Liver (tissue), 9 donors: Measurements from ENCODE around the gene TBC1D7. TPM values are rescaled to one million over a fixed set of nuclear protein-coding genes. Genes with fewer than 3 reads are reported as not detected.

Source experiments
- DNase-seq: peaks from one replicate; pipeline ENCODE4 v3.0.0-alpha.2; 2017; ENCODE audit warnings: low spot score
- H3K27ac ChIP-seq, 2 donors: one replicate each; pipeline ENCODE4 v1.7.0; 2013; ENCODE audit warnings: inconsistent platforms in 2 of 2, low read length in 2 of 2, control low read depth in 1 of 2, low read depth in 1 of 2, mild to moderate bottlenecking in 1 of 2
- H3K27me3 ChIP-seq, 4 donors: one replicate each; pipeline versions ENCODE4 v1.6.1 to v1.7.0; 2013; ENCODE audit warnings: low read length in 3 of 4, inconsistent platforms in 1 of 4, mild to moderate bottlenecking in 1 of 4, moderate library complexity in 1 of 4; ENCODE audit not compliant: control insufficient read depth in 4 of 4, insufficient read depth in 4 of 4
- H3K36me3 ChIP-seq, 4 donors: one replicate each; pipeline versions ENCODE4 v1.6.1 to v1.7.0; 2013; ENCODE audit warnings: low read length in 3 of 4, mild to moderate bottlenecking in 3 of 4, low read depth in 1 of 4, moderate library complexity in 1 of 4; ENCODE audit not compliant: control insufficient read depth in 4 of 4, insufficient read depth in 3 of 4
- H3K4me1 ChIP-seq, 4 donors: one replicate each; pipeline versions ENCODE4 v1.6.1 to v1.7.0; 2013; ENCODE audit warnings: low read length in 3 of 4, mild to moderate bottlenecking in 3 of 4, moderate library complexity in 1 of 4; ENCODE audit not compliant: control insufficient read depth in 4 of 4, insufficient read depth in 4 of 4
- H3K4me3 ChIP-seq, 3 donors: one replicate each; pipeline versions ENCODE4 v1.6.1 to v1.7.0; 2013; ENCODE audit warnings: low read length in 3 of 3, control low read depth in 1 of 3, low read depth in 1 of 3, mild to moderate bottlenecking in 1 of 3
- H3K9ac ChIP-seq, 2 donors: one replicate each; pipeline ENCODE4 v1.7.0; 2013; ENCODE audit warnings: low read length in 2 of 2, mild to moderate bottlenecking in 2 of 2, moderate library complexity in 2 of 2, control low read depth in 1 of 2, low read depth in 1 of 2
- H3K9me3 ChIP-seq, 4 donors: one replicate each; pipeline versions ENCODE4 v1.6.1 to v1.7.0; 2013; ENCODE audit warnings: low read length in 3 of 4; ENCODE audit not compliant: control insufficient read depth in 4 of 4
- ATF3 ChIP-seq: IDR thresholded peaks from 2 replicates; pipeline ENCODE4 v1.6.1; 2016; ENCODE audit warnings: antibody characterized with exemption
- CTCF ChIP-seq: fragments of 150-350 bp; IDR thresholded peaks from 2 replicates; pipeline ENCODE4 v1.5.1; 2017; ENCODE audit warnings: improper control_type of control experiment, low read depth, low read length; ENCODE audit not compliant: missing input control
- EGR1 ChIP-seq, 2 donors: IDR thresholded peaks; 2 replicates each; pipeline ENCODE4 v1.6.1; 2016 to 2018; ENCODE audit warnings: antibody characterized with exemption in 2 of 2, low read depth in 2 of 2
- FOXA1 ChIP-seq: IDR thresholded peaks from 2 replicates; pipeline ENCODE4 v1.6.1; 2016; ENCODE audit warnings: antibody characterized with exemption
- FOXA2 ChIP-seq: IDR thresholded peaks from 2 replicates; pipeline ENCODE4 v1.6.1; 2016; ENCODE audit warnings: antibody characterized with exemption
- GABPA ChIP-seq, 2 donors: IDR thresholded peaks in 1 of 2; conservative IDR thresholded peaks in 1 of 2; 2 replicates each; pipeline ENCODE4 v1.6.1; 2016; ENCODE audit warnings: antibody characterized with exemption in 2 of 2, mild to moderate bottlenecking in 1 of 2, moderate library complexity in 1 of 2
- HNF4A ChIP-seq, 2 donors: conservative IDR thresholded peaks; 2 replicates each; pipeline ENCODE4 v1.6.1; 2016; ENCODE audit warnings: antibody characterized with exemption in 2 of 2, mild to moderate bottlenecking in 2 of 2
- HNF4G ChIP-seq: IDR thresholded peaks from 2 replicates; pipeline ENCODE4 v1.6.1; 2016; ENCODE audit warnings: antibody characterized with exemption
- JUND ChIP-seq, 2 donors: IDR thresholded peaks; 2 replicates each; pipeline ENCODE4 v1.6.1; 2016; ENCODE audit warnings: antibody characterized with exemption in 2 of 2
- MAX ChIP-seq: IDR thresholded peaks from 2 replicates; pipeline ENCODE4 v1.6.1; 2016; ENCODE audit warnings: antibody characterized with exemption
- NR2F2 ChIP-seq: IDR thresholded peaks from 2 replicates; pipeline ENCODE4 v1.6.1; 2016; ENCODE audit warnings: antibody characterized with exemption
- RAD21 ChIP-seq, 2 donors: IDR thresholded peaks; 2 replicates each; pipeline ENCODE4 v1.6.1; 2016; ENCODE audit warnings: antibody characterized with exemption in 2 of 2, mild to moderate bottlenecking in 2 of 2
- REST ChIP-seq: IDR thresholded peaks from 2 replicates; pipeline ENCODE4 v1.6.1; 2016; ENCODE audit warnings: antibody characterized with exemption, mild to moderate bottlenecking
- RXRA ChIP-seq, 2 donors: IDR thresholded peaks; 2 replicates each; pipeline ENCODE4 v1.6.1; 2017 to 2018; ENCODE audit warnings: antibody characterized with exemption in 2 of 2, mild to moderate bottlenecking in 1 of 2
- SP1 ChIP-seq: IDR thresholded peaks from 2 replicates; pipeline ENCODE4 v1.6.1; 2018; ENCODE audit warnings: antibody characterized with exemption, mild to moderate bottlenecking
- TAF1 ChIP-seq: conservative IDR thresholded peaks from 2 replicates; pipeline ENCODE4 v1.6.1; 2016; ENCODE audit warnings: antibody characterized with exemption, mild to moderate bottlenecking
- YY1 ChIP-seq: IDR thresholded peaks from 2 replicates; pipeline ENCODE4 v1.6.1; 2016; ENCODE audit warnings: antibody characterized with exemption, mild to moderate bottlenecking
- ZBTB33 ChIP-seq: IDR thresholded peaks from 2 replicates; pipeline ENCODE4 v1.6.1; 2016; ENCODE audit warnings: antibody characterized with exemption
- WGBS: extraction: QIAGEN DNeasy Blood & Tissue Kit; methylation state at CpG from one replicate; pipeline ENCODE4 v1.1.7; 2013; 5-methylcytosine and 5-hydroxymethylcytosine counted together
- polyA plus RNA-seq, 2 donors: library from polyadenylated mRNA; stranded (reverse) in 1 of 2; unstranded in 1 of 2; fragments of 200-250 nt in 1 of 2; fragments of >200 nt in 1 of 2; fragmentation: Nextera tagmentation in 1 of 2; extraction: Ambion mirVana in 1 of 2; gene quantifications; one replicate each; pipeline versions ENCODE4 v1.2.1 to v1.2.3, GENCODE V29; 2013 to 2015
- total RNA-seq, 2 donors: library from RNA; depleted of rRNA; stranded (reverse); fragments of >200 nt; gene quantifications; one replicate each; pipeline ENCODE4 v1.2.3, GENCODE V29; 2014
- donor health status: healthy.
- donor health status: healthy.
- donor health status: healthy.
- donor health status: healthy.
- donor health status: healthy.

The TBC1D7 gene
- total and polyA plus RNA-seq, 4 donors: 9.6 to 18.8 (median 10.6) TPM

- Histone ChIP-seq H3K4me3 (no peak overlapping the region), H3K27me3 (no peaks in the 10 kb centered on the region), H3K9me3 (no peaks in the 10 kb centered on the region), H3K9ac (no peak overlapping the region), H3K27ac (no peak overlapping the region), H3K36me3 (no peaks in the 10 kb centered on the region), H3K4me1 (no peaks in the 10 kb centered on the region)
- TF ChIP-seq FOXA1 (no peak), ATF3 (no peak), HNF4G (no peak), FOXA2 (no peak), RAD21 (IDR thresholded peaks at IDR 0.05) (no peak), YY1 (no peak), RXRA (IDR thresholded peaks at IDR 0.05) (no peak), TAF1 (no peak), SP1 (no peak), ZBTB33 (no peak), REST (no peak), CTCF (no peak)
- 95% methylated on average over 5 of the region's 5 CpGs for WGBS
- no peak for DNase-seq
These were observed 17.9 kb upstream of the TBC1D7 start for GRCh38 chr6:13346245-13346644.

GRCh38 chr6:13342414-13343019 is 14.2 kb upstream of the TBC1D7 start:
- H3K36me3 ChIP-seq: no peaks in the 10 kb centered on the region
- no peak overlapping the region for H3K9ac ChIP-seq
- no peak overlapping the region for H3K4me3 ChIP-seq
- no peak for DNase-seq
- H3K4me1 ChIP-seq: no peaks in the 10 kb centered on the region
- no peaks in the 10 kb centered on the region for H3K9me3 ChIP-seq
- H3K27ac ChIP-seq: no peak overlapping the region
- 85% methylated on average over 5 of the region's 5 CpGs for WGBS
- no peak for TF ChIP-seq CTCF
- no peak for TF ChIP-seq NR2F2
- no peak for TF ChIP-seq EGR1 (IDR thresholded peaks at IDR 0.05; ENCODE audit: low read depth in 2 of 2)
- no peak for TF ChIP-seq RXRA (IDR thresholded peaks at IDR 0.05)
- TF ChIP-seq TAF1: no peak
- TF ChIP-seq FOXA2: no peak
- no peak for TF ChIP-seq SP1
- TF ChIP-seq FOXA1: no peak
- TF ChIP-seq JUND (IDR thresholded peaks at IDR 0.05): no peak
- no peak for TF ChIP-seq ATF3
- TF ChIP-seq HNF4A (conservative IDR thresholded peaks at IDR 0.05): no peak
- TF ChIP-seq RAD21 (IDR thresholded peaks at IDR 0.05): no peak
- TF ChIP-seq YY1: no peak
- no peak for TF ChIP-seq ZBTB33
- TF ChIP-seq GABPA (IDR thresholded peaks at IDR 0.05 in 1 of 2, conservative IDR thresholded peaks at IDR 0.05 in 1 of 2): no peak
- no peak for TF ChIP-seq HNF4G
- no peak for TF ChIP-seq MAX
- no peaks in the 10 kb centered on the region for H3K27me3 ChIP-seq
